Stimulated activated CD8-positive, alpha-beta memory T cell treated with anti-CD3 and anti-CD28 coated beads, Interleukin-4, amount 100 ng/mL, for 24 hours (primary cell): Measurements from ENCODE around the gene PCDHB15.
"Not testable (repeated sequence)": the region's sequence is repeated elsewhere in the genome, so short reads cannot be mapped to it uniquely, and the experiment has no call there.

ENCODE experiments used
- DNase-seq: peaks from one replicate; pipeline ENCODE4 v3.0.0-alpha.2; 2020; ENCODE audit warnings: low read depth

The PCDHB15 gene

GRCh38 chr5:141247434-141247833, 2.2 kb downstream of the PCDHB15 start:
- DNase-seq: not testable (repeated sequence)

GRCh38 chr5:141250576-141250975, 5.4 kb downstream of the PCDHB15 start:
- DNase-seq: no peak

GRCh38 chr5:141258464-141258863, 13.3 kb downstream of the PCDHB15 start:
- no peak for DNase-seq

GRCh38 chr5:141258948-141259347, 13.8 kb downstream of the PCDHB15 start:
- DNase-seq: no peak

- no peak for DNase-seq
Measured at GRCh38 chr5:141260458-141261237, 15.5 kb downstream of the PCDHB15 start.

GRCh38 chr5:141261238-141261546, 16.0 kb downstream of the PCDHB15 start:
- DNase-seq: no peak

GRCh38 chr5:141269195-141269594, 24.0 kb downstream of the PCDHB15 start:
- no peak for DNase-seq

GRCh38 chr5:141272906-141273305, 27.7 kb downstream of the PCDHB15 start:
- no peak for DNase-seq

GRCh38 chr5:141298376-141298775, 53.2 kb downstream of the PCDHB15 start:
- no peak for DNase-seq
